H1 (cell line): ENCODE results near the gene TRIM58.

Source experiments
- GTF2F1 ChIP-seq: IDR thresholded peaks from 2 replicates; pipeline ENCODE4 v1.6.1; 2012; ENCODE audit warnings: low read depth, low read length, improper control_type of control experiment, borderline replicate concordance
- TAF7 ChIP-seq: optimal IDR thresholded peaks from 2 replicates; pipeline ENCODE3; 2011; ENCODE audit warnings: low read depth, mild to moderate bottlenecking, inconsistent platforms, low read length, moderate library complexity, borderline replicate concordance
- TCF12 ChIP-seq: IDR thresholded peaks from 2 replicates; pipeline ENCODE4 v1.6.1; 2011; ENCODE audit warnings: low read depth, mild to moderate bottlenecking, low read length

GRCh38 chr1:247905910-247906503, 49.0 kb downstream of the TRIM58 start:
- TF ChIP-seq TAF7 (no peak), GTF2F1 (no peak), TCF12 (no peak)
